ENCODE data around the gene PLXNA4.

- TF ChIP-seq CTCF (IDR thresholded peaks at IDR 0.05) (no peak), POLR2A (IDR thresholded peaks at IDR 0.05) (no peak)
These were observed 182.4 kb downstream of the PLXNA4 start for GRCh38 chr7:132393789-132394261.

Data from body of pancreas (tissue), 4 donors.